T-helper 1 cell treated with Interleukin-12 subunit alpha and Interleukin-12 subunit beta and Interleukin-4 antibody, amounts not matched to agents 30 ng/mL and 1 ng/mL, for 36 hours (primary cell): ENCODE measurements around the gene FAM204A. TPM values are rescaled to one million over a fixed set of nuclear protein-coding genes. Genes with fewer than 3 reads are reported as not detected.

ENCODE experiments used
- intact Hi-C: fragments of 100-400 bp; cut with micrococcal nuclease; formaldehyde crosslinking; loops from one replicate; pipeline ENCODE4 v1.15.1; 2024
- total RNA-seq: library from RNA; stranded (reverse); gene quantifications from 2 replicates; pipeline ENCODE4 v1.2.3, GENCODE V29; 2022

FAM204A gene
- total RNA-seq, 1 donor from 2014 or later, result 58.7 TPM

DNA sequence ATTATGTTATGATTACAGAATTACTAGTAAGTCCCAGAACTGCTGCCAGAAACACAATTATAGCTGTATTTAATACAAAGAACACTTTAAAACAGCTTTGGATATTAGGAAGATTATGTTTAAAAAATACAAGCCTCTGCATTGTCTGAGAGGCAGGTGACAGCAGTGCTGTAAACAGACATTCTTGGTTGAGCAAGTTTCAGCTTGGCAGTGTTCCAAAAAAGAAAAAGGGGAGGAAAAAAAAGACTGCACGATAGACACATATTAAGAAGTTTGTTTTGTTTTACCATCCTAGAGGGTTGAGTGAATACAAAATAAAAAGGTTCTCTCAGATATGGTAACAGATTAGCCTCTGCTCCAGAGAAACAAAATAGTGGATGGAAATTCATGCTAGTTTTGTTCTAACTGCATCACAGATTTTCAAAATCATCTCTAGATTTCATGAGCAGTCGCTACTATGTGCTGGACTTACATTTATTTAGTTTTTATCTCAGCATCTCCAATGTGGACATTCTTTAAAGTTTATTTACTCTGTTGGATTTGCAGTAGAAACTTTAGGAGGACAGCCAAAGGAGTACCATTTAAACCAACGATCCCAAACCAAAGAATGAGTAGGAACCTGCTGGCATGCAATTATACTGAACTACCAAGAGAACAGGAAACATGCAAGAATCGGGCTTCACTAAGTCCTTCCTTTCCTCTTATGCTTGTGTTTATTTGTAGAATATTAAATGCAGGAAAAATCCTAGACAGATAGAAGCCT, 9.0 kb downstream of the FAM204A start:
- intact Hi-C loops, result no loop called here

DNA sequence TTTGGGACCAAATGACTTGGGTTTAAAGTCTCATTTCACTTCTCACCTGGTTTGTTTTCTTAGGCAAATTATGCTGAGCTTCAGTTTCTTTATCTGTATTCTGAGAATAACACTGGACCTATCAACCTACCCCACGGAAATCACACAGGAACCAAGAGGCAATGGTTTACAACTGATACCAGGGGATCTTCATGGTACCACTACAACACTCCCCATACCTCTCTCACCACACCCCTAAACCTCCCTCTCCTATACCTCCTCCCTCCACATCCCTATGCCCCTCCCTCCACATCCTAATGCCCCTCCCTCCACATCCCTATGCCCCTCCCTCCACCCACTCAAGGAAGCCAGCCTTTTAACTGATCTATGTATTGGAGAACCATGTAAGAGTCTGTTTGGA, 9.9 kb downstream of the FAM204A start:
- intact Hi-C loops, result no loop called here

DNA sequence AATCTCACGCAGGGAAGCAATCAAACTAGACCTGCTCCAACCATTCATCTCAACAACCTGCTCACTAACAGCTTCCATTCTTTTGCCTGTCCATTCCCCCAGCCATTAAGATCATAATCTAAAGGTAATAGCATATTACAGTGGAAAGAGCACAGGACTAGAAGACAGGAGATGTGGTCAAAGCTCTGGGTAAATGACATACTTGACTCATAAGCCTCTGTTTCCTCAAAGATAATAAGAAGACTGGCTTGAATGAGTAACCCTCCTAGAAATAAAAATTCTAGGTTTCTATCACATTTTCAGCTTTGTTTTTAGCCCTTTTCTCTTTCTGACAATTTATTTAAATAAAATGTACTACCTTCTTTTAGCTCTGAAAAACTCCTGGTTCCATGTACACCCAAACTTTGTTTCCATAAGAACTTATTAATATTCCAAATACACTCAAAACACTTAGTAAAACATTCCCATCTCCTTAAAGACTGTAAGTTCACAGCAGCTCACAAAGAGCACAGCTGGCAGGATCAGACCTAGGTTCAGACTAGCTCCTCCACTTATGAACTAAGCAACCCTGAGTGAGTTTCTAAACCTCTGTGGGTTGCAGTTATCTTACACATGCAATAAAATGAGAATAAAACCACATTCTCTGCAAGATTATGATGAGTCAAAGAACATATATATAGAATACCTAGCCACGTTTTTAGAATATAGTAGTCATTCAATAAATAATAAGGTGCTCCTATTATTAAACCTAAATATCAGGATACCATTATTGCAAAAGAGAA, 11.6 kb downstream of the FAM204A start:
- intact Hi-C loops, result no loop called here

DNA sequence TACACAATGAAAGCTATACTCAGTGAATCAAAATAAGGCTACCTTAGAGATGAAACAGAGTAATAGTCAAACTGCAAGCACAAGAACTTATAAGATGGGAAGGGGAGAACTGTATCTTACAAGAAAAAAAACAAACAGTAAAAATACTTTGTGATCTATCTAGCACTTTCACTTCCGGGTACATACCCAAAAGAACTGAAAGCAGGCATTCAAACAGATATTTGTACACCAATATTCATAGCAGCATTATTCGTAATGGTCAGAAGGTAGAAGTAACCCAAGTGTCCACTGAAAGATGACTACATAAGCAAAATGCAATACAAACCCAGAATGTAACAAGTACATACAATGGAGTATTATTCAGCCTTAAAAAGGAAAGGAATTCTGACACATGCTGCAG, 18.0 kb downstream of the FAM204A start:
- intact Hi-C loops, result no loop called here

DNA sequence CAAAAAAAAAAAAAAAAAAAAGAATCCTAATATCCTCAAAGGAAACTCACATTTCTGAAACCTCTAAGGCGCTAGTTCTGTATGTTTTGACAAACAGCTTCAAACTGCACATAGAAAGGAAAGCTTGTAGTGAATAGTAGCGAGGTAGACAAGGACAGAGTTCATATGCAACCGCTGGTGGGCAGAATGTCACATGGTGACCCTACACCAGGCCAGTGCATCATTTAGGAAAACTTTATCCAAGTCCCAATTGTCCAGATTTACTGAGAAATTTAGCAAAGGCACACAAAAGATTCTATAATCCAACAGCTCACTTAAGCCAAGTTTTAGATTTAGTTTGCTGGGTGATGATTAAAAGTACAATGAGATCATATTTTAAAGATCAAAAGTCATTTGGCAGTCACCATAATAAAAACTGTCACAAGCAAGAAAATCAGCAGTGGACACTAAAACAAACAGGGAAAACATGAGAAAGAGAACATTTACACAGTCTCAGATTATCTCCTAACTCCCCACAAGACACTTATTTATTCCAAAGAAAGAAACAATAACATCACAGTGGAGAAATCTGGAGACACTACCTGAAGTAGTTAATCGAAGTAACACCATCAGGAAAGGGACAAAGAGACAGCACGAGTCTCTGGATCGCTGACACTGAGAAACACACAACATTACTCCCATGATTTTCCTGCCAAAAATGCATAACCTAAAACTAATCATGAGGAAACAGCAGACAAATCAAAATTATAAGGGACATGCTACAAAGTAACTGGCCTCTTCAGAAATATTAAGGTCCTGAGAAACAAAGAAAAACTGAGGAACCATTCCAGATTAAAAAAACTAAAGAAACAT, 20.2 kb downstream of the FAM204A start:
- intact Hi-C loops, result no loop called here

DNA sequence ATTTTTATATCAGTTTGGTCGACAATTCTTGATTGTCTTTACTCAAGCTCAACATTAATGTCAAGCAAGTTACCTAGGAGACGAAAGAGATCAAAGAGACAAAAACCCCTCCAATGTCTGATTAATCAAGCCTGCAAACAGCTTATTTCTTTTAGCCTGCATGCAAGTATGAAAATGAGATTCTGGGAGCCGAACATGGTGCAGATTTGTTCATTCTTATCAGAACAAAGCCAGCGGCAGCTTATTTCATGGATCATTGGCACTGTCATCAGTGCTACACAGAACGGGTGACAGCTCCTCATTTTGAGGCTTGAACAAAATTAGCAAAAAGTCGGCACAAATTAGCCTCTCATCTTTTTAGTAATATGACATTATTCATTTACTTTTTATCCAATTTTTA, 26.5 kb downstream of the FAM204A start:
- intact Hi-C loops, result no loop called here

DNA sequence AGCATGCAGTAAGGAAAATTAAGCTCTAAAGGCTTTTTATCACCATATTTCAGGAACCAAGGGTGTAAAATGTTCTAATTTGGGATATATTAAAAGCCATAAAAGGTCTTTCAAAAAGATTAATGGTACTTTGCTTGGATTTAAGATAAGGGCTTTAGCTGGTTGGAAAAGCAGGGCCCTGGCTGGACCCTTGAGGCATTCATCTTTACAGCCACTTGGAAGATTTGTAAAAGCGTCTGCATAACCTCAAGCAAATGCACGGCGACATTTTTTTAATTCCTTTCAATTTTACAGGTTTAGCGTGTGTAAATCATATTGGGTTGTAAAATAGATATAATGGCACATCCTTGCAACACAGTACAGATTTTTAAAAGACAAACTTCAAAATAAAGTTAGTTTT, 27.2 kb downstream of the FAM204A start:
- intact Hi-C loops, result no loop called here

DNA sequence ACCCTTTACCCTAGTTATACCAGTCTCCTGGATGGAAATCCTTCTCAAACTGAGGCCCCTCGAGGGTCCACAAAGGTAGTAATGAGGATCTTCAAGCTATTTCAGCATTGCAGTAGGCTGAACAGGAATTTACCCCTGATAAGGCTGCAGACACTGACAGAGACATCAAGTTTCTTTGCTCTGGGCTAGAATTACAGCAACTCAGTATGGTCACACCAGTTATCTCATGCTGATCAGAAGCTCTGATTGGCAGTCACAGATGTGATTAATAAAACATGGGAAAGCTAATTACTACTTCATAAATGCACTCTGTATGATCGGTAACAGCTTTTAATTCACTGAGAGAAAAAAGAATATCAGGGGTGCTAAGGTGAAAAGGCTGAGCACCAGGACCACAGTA, 30.6 kb downstream of the FAM204A start:
- intact Hi-C loops, result no loop called here

DNA sequence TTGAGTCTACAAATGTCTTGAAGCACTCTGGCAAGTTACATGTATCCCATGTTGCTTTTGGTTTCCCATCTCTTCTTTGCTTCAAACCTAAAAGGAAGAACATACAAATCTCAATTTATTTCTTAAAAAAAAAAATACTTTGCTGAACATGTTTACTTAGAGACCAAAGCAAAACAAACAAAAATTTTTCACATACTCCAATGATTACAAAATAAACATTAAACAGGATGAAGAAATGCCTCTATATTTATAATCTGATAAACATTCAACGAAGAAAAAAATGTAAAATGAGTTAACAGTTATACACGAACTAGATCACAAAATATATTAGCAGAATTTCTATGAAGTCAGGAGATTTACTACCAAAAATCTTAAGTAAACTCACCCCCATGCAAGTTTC, 31.3 kb downstream of the FAM204A start:
- intact Hi-C loops, result no loop called here

DNA sequence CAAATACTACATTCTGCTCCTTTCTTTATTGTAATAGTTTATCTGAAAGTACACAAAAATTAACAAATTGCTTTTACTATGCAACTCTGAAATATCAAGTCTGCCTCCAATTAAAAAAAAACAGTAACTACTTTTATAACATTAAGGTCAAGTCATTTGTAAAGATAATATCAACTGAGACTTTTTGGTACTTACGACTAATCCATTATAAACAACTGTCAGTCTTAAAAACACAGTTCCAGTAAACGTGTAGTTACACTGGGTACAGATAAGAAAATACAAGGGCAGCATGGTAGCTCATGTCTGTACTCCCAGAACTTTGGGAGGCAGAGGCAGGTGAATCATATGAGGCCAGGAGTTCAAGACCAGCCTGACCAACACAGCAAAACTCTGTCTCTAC, 32.2 kb downstream of the FAM204A start:
- intact Hi-C loops, result no loop called here

DNA sequence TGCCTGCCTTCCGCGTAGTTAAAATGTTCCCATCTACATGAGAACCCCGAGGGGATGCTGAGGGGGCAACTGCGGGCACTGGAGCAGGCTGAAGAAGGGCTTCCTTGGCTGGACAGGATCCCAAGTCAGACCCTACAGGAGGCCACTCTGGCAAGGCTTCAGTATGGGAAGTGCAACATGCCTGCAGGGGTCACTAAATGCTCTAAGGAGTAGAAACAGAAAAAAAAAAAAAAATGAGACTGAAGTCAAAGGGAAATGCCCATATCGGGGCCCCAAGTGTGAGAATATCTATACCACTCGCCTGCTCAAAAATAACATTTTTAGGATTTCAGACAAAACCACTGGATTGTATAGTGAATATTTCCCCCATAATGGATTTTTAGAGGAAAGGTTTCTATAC, 33.5 kb downstream of the FAM204A start:
- intact Hi-C loops, result no loop called here

DNA sequence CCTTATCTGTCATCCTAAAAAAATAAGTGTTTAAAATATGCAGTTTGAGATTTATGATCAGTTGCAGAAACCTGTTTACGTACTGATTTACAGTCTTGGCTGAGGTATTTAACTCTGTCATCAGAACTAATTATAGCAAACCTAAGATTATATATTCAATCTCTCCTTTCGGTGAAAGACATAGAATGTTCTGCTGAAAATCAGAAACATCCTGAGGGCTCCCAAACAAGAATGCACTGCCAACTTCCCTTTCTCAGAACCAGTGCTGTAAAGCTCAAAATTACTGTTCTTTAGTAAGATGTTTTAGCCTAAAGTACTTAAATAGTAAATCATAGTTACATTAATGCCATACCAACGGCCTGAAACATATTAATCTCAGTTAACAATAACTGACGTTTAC, 34.3 kb downstream of the FAM204A start:
- intact Hi-C loops, result no loop called here

DNA sequence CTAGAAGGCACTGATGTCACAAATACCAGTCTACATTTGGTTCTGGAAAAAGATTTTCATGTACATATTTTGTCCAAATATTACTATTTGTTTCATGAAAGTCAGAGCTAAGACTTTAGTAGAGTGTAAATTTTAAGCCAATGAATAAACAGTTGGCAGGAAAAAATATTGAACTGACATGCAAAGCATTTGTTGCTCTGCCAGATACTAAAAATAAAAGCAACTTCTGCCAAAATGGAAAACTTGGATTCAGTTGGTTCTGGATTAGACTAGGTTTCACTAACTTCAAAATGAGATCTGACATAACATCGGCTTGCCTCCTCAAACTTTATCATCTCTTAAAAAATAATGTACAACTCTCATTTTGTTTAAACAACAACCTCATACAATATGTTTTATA, 34.9 kb downstream of the FAM204A start:
- intact Hi-C loops, result no loop called here

DNA sequence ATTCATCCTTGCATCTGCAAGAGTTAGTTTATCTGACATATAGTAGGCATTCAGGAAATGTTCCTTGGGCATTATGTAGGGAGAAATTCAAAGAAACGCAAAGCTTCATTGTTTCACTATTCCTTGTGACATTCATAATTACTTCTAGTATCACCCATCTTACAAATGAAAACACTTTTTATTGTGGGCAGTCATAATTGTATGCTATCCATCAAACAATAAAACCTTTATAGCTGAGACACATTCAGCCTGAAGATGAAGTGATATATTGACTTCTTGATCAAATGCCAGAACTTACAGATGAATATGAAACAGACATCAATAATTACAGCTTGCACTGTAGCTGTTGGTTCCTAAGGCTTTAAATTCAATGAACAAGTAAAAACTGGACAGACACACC, 36.4 kb downstream of the FAM204A start:
- intact Hi-C loops, result loop anchor here (1.0 kb wide), 1 partner anchor 24 kb away; no protein-coding TSS in a partner anchor

DNA sequence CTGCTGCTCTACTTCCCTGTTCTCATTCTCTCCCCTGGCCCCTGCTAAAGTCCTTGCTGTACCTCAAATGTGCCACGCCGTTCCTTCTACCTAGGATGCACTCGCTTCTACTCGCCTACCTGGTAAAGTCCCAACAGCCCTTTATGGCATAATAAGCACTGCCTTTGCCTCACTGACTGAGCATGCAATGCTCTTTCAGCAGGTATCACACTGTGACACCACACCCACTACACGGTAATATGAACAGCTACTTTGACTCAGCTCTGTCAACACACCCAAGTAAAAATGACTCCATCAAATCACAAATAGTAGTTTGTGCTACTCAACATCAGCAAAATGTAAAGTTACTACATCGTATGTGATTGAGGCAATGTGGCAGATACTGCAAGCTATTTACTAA, 37.6 kb downstream of the FAM204A start:
- intact Hi-C loops, result no loop called here

DNA sequence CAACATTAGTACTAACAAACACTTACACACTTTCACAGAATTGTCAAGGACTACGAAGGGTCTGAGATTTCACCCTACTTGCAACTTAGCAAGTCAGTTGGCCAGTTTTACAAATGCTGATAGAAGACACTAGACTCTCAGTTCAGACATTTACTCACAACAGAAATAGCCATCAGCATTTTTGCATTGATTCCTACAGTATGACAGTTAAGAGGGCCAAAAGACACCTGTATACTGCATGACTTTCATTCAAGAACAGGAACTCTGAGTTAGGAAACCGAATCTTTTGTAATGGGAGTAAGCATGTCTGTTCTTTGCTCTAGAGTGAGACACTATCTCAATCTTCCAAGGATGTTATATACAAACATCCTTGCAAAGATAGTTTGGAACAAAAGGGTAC, 40.9 kb downstream of the FAM204A start:
- intact Hi-C loops, result no loop called here

DNA sequence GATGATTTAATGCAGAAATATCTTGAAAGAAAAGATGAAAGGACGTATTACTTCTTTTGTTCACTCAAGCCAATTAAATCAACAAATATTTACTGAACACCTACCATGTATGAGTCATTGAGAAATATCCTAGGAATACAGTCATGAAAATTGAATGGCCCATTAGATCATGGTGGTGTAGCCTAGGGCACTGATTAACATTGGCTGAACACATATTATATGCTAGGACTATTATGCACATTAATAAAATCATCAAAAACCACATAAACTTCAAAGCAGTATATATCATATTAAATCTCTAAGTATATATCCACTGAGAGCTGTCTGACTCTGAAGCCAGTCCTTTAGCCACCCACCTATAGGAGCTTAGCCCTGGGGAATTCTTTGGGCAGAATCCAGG, 41.8 kb downstream of the FAM204A start:
- intact Hi-C loops, result no loop called here

DNA sequence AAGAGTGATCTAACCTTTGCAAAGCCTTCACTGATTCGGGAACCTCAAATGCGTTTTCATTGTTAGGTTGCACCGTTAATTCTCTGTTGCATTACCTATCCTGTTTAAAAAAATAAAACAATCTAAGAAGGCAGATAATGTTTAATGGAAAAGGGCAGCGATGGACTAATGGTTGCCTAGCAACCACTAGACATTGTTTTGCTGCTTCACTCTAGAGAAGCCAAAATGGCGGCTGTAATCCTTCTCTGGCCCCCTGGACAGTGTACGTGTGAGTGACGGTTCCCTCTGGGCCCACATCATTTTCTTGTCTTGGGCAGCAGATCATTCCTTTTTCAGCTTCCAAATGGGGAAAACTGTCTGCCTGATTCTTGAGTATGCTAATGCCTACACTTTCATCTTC, 43.3 kb downstream of the FAM204A start:
- intact Hi-C loops, result no loop called here

DNA sequence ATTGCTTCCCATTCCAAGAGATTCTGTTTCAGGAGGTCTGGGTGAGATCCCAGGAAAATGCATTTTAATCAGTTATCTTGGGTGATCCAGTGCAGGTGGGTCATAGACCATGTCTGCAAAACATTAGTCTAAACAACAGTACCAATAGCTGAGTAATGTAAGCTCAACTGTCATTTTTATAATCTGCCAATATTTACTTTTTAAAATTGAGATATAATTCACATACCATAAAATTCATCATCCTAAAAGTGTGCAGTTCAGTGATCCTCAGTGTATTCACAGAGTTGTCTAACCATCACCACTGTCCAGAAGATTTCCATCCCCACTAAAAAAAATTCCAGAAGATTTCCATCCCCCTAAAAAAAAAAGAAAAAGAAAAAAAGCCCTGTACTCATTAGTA, 51.0 kb downstream of the FAM204A start:
- intact Hi-C loops, result no loop called here

DNA sequence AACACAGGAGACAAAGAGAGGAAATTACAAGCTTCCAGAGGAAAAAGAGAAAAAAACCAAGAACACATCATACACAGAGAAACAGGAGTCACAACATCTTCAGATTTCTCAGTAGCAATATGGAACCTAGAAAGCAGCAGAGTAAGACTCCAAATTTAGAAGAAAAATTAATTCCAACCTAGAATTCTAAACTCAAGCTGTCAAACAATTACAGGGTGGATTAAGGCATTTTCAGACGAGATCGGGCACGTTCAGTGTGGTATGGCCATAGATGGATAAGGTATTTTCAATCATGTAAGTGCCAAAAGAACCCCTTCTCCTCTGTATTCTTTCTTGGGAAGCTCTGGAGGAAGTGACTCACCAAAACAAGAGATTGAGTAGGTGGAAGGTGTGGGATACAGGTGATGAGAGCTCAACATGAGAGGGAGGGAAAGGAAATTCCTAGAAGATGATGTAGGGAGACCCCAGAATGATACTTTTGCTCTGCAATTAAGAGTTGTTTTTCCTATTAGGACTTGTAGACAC, 51.6 kb downstream of the FAM204A start:
- intact Hi-C loops, result no loop called here

DNA sequence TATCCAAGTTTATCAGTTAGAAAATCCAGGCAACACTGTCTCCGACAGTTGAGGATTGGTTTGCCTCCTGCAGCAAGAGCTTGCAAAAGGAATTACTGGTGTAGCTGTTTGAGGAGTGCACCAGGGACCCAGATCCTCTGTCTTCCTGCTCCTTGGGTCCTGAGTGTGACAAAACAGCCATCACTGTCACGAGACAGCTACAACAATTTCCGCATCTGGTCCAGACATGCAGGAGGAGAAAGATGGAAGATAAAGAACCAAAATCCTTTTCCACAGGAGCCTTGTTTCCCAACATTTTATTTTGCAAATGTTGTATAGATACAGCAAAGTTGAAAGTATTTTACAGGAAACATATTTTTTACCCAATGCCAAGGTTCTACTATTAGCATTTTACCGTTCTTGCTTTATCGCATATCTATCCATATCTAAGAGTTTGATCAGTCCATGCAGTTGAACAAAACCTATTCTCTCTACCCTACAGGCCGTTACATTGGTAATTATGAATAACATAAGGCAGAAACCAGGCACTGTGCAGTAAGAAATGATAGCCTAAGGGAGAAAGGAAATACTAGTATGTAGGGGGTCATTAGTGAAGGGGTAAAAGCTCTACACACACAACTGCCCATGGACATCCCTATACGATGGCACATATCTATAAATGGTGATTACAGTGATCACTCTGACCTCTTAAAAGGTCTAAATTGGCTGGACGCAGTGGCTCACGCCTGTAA, 54.9 kb downstream of the FAM204A start:
- intact Hi-C loops, result no loop called here
